Neural progenitor cell (in vitro differentiated cells): ENCODE measurements around the gene RTN4RL2.

Experiments used
- CTCF ChIP-seq: fragments of 200-600 bp; sonication (generic); IDR thresholded peaks from 2 replicates; pipeline ENCODE4 v1.5.1; 2017; ENCODE audit warnings: antibody characterized with exemption, mild to moderate bottlenecking
- EZH2 ChIP-seq: fragments of 200-600 bp; sonication (generic); IDR thresholded peaks from 2 replicates; pipeline ENCODE4 v1.6.1; 2017; ENCODE audit warnings: antibody characterized with exemption, mild to moderate bottlenecking, moderate library complexity
- EZH2phosphoT487 ChIP-seq: fragments of 200-600 bp; sonication (generic); IDR thresholded peaks from 2 replicates; pipeline ENCODE4 v1.6.1; 2017; ENCODE audit warnings: antibody characterized with exemption

GRCh38 chr11:57466680-57467079 lies 6.4 kb downstream of the RTN4RL2 start:
- no peak for TF ChIP-seq CTCF
- no peak for TF ChIP-seq EZH2
- no peak for TF ChIP-seq EZH2phosphoT487
